DMS114 treated with DMSO at 0.1 percent for 48 hours (cell line): ENCODE measurements around the gene SCGB1A1.

Experiments
- DNase-seq: peaks from one replicate; lab custom pipeline; 2025; ENCODE audit not compliant: unreplicated experiment; lab: John Stamatoyannopoulos, UW

The SCGB1A1 gene

GRCh38 chr11:62398011-62398994, 20.5 kb upstream of the SCGB1A1 start:
- no peak for DNase-seq

GRCh38 chr11:62399172-62399877, 19.5 kb upstream of the SCGB1A1 start:
- no peak for DNase-seq

- no peak for DNase-seq
Observed at GRCh38 chr11:62399878-62400266, 19.0 kb upstream of the SCGB1A1 start.

- DNase-seq: no peak
Observed at GRCh38 chr11:62400281-62400680, 18.6 kb upstream of the SCGB1A1 start.

- DNase-seq: no peak
Observed at GRCh38 chr11:62400760-62401159, 18.1 kb upstream of the SCGB1A1 start.

GRCh38 chr11:62401356-62401755, 17.5 kb upstream of the SCGB1A1 start:
- no peak for DNase-seq

- DNase-seq: no peak
Observed at GRCh38 chr11:62401811-62402210, 17.0 kb upstream of the SCGB1A1 start.

GRCh38 chr11:62402226-62402959, 16.4 kb upstream of the SCGB1A1 start:
- DNase-seq: no peak

- no peak for DNase-seq
Observed at GRCh38 chr11:62402960-62403730, 15.7 kb upstream of the SCGB1A1 start.

GRCh38 chr11:62404435-62404834, 14.4 kb upstream of the SCGB1A1 start:
- DNase-seq: no peak

- no peak for DNase-seq
Observed at GRCh38 chr11:62404901-62405300, 13.9 kb upstream of the SCGB1A1 start.

- DNase-seq: no peak
Observed at GRCh38 chr11:62406034-62406433, 12.8 kb upstream of the SCGB1A1 start.

GRCh38 chr11:62409831-62410230, 9.0 kb upstream of the SCGB1A1 start:
- no peak for DNase-seq

GRCh38 chr11:62410972-62411371, 7.9 kb upstream of the SCGB1A1 start:
- no peak for DNase-seq

- DNase-seq: no peak
Observed at GRCh38 chr11:62411524-62411923, 7.3 kb upstream of the SCGB1A1 start.

- no peak for DNase-seq
Observed at GRCh38 chr11:62413060-62413696, 5.7 kb upstream of the SCGB1A1 start.

GRCh38 chr11:62416596-62416995, 2.2 kb upstream of the SCGB1A1 start:
- DNase-seq: no peak

GRCh38 chr11:62418136-62418535, 697 bp upstream of the SCGB1A1 start:
- no peak for DNase-seq

- no peak for DNase-seq
Observed at GRCh38 chr11:62419314-62419929, 589 bp downstream of the SCGB1A1 start.

GRCh38 chr11:62419943-62420342, 1.1 kb downstream of the SCGB1A1 start:
- DNase-seq: no peak
